Measurements from ENCODE around the gene SH3BP2.

The SH3BP2 gene

GRCh38 chr4:2799224-2799911 lies 6.5 kb downstream of the SH3BP2 start:
- TF ChIP-seq TOX (CRISPR knock-in tag; IDR thresholded peaks at IDR 0.05; ENCODE audit: borderline replicate concordance) (no peak), SNAI2 (CRISPR knock-in tag; IDR thresholded peaks at IDR 0.05) (no peak), ZNF565 (CRISPR knock-in tag; conservative IDR thresholded peaks at IDR 0.05; ENCODE audit: low read depth) (no peak), ZFP30 (CRISPR knock-in tag; IDR thresholded peaks at IDR 0.05) (no peak), ZNF8 (CRISPR knock-in tag; IDR thresholded peaks at IDR 0.05) (no peak), ZC3H10 (CRISPR knock-in tag; IDR thresholded peaks at IDR 0.05) (no peak), RARB (CRISPR knock-in tag; IDR thresholded peaks at IDR 0.05) (no peak), PPARA (CRISPR knock-in tag; IDR thresholded peaks at IDR 0.05; ENCODE audit: borderline replicate concordance) (no peak), ZNF70 (CRISPR knock-in tag; IDR thresholded peaks at IDR 0.05) (no peak)
- TF ChIP-seq, protein P1, sequence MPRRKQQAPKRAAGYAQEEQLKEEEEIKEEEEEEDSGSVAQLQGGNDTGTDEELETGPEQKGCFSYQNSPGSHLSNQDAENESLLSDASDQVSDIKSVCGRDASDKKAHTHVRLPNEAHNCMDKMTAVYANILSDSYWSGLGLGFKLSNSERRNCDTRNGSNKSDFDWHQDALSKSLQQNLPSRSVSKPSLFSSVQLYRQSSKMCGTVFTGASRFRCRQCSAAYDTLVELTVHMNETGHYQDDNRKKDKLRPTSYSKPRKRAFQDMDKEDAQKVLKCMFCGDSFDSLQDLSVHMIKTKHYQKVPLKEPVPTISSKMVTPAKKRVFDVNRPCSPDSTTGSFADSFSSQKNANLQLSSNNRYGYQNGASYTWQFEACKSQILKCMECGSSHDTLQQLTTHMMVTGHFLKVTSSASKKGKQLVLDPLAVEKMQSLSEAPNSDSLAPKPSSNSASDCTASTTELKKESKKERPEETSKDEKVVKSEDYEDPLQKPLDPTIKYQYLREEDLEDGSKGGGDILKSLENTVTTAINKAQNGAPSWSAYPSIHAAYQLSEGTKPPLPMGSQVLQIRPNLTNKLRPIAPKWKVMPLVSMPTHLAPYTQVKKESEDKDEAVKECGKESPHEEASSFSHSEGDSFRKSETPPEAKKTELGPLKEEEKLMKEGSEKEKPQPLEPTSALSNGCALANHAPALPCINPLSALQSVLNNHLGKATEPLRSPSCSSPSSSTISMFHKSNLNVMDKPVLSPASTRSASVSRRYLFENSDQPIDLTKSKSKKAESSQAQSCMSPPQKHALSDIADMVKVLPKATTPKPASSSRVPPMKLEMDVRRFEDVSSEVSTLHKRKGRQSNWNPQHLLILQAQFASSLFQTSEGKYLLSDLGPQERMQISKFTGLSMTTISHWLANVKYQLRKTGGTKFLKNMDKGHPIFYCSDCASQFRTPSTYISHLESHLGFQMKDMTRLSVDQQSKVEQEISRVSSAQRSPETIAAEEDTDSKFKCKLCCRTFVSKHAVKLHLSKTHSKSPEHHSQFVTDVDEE (CRISPR knock-in tag; IDR thresholded peaks at IDR 0.05): no peak
- TF ChIP-seq, protein P2, sequence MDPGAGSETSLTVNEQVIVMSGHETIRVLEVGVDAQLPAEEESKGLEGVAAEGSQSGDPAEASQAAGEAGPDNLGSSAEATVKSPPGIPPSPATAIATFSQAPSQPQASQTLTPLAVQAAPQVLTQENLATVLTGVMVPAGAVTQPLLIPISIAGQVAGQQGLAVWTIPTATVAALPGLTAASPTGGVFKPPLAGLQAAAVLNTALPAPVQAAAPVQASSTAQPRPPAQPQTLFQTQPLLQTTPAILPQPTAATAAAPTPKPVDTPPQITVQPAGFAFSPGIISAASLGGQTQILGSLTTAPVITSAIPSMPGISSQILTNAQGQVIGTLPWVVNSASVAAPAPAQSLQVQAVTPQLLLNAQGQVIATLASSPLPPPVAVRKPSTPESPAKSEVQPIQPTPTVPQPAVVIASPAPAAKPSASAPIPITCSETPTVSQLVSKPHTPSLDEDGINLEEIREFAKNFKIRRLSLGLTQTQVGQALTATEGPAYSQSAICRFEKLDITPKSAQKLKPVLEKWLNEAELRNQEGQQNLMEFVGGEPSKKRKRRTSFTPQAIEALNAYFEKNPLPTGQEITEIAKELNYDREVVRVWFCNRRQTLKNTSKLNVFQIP (CRISPR knock-in tag; IDR thresholded peaks at IDR 0.05; ENCODE audit: borderline replicate concordance, low read depth): no peak
- TF ChIP-seq, protein P3, sequence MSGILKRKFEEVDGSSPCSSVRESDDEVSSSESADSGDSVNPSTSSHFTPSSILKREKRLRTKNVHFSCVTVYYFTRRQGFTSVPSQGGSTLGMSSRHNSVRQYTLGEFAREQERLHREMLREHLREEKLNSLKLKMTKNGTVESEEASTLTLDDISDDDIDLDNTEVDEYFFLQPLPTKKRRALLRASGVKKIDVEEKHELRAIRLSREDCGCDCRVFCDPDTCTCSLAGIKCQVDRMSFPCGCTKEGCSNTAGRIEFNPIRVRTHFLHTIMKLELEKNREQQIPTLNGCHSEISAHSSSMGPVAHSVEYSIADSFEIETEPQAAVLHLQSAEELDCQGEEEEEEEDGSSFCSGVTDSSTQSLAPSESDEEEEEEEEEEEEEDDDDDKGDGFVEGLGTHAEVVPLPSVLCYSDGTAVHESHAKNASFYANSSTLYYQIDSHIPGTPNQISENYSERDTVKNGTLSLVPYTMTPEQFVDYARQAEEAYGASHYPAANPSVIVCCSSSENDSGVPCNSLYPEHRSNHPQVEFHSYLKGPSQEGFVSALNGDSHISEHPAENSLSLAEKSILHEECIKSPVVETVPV (CRISPR knock-in tag; IDR thresholded peaks at IDR 0.05): no peak
- ATAC-seq: no peak

DNA sequence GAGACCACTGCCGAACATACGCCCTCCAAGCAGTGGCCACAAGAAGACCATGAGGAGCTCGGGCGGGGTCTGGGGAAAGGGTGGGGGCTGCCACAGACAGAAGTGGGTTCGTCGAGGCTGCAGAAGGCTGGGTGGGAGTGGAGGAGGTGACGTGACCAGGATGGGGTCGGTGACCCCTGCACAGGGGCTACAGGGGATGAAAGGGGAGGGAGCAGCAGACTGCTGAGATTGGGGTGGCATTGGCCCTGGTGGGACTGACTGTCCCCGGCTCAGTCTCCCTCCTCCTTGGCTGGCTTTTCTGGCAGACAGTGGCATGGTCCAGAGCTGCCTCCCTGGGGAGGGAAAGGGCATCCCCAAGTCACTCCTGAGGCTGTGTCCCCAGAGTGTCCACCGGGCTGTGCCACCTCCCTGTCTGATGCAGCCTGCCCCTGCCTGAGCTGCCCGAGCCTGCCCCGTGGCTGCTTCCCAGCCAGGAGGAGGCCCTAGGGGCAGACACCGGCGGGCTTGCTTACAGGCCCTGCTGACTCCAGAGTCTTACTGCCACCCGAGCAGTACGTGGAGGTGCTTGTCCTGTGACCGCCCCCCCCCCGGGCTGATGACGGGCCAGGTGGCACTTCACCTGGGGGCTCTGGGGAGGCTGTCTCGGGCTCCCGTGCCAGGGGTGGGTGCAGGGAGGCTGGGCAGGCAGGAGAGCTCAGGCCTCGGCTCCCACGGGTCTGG lies 7.2 kb downstream of the SH3BP2 start:
- ATAC-seq: no peak
- TF ChIP-seq, protein P3 (CRISPR knock-in tag; IDR thresholded peaks at IDR 0.05): no peak
- TF ChIP-seq BACH2 (CRISPR knock-in tag; IDR thresholded peaks at IDR 0.05; ENCODE audit: borderline replicate concordance) (no peak), ZFP3 (CRISPR knock-in tag; IDR thresholded peaks at IDR 0.05) (no peak), OSR1 (CRISPR knock-in tag; IDR thresholded peaks at IDR 0.05) (no peak), PPARA (CRISPR knock-in tag; IDR thresholded peaks at IDR 0.05; ENCODE audit: borderline replicate concordance) (no peak), CSDC2 (CRISPR knock-in tag; IDR thresholded peaks at IDR 0.05) (no peak), GLIS3 (CRISPR knock-in tag; IDR thresholded peaks at IDR 0.05) (no peak), ARNTL (CRISPR knock-in tag; IDR thresholded peaks at IDR 0.05; ENCODE audit: borderline replicate concordance, low read depth) (no peak), ZC3H10 (CRISPR knock-in tag; IDR thresholded peaks at IDR 0.05) (no peak), ZNF565 (CRISPR knock-in tag; conservative IDR thresholded peaks at IDR 0.05; ENCODE audit: low read depth) (no peak), ISL1 (CRISPR knock-in tag; IDR thresholded peaks at IDR 0.05) (no peak), ZNF70 (CRISPR knock-in tag; IDR thresholded peaks at IDR 0.05) (no peak)
- TF ChIP-seq, protein P4, sequence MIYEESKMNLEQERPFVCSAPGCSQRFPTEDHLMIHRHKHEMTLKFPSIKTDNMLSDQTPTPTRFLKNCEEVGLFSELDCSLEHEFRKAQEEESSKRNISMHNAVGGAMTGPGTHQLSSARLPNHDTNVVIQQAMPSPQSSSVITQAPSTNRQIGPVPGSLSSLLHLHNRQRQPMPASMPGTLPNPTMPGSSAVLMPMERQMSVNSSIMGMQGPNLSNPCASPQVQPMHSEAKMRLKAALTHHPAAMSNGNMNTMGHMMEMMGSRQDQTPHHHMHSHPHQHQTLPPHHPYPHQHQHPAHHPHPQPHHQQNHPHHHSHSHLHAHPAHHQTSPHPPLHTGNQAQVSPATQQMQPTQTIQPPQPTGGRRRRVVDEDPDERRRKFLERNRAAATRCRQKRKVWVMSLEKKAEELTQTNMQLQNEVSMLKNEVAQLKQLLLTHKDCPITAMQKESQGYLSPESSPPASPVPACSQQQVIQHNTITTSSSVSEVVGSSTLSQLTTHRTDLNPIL (CRISPR knock-in tag; IDR thresholded peaks at IDR 0.05; ENCODE audit: low read depth): no peak

Measured in SK-N-SH treated with all-trans-retinoic acid at 6 μM for 48 hours (cell line).